SIG-M5 (cell line): ENCODE results near the gene ARHGEF5.
"Not testable (repeated sequence)": the region's sequence is repeated elsewhere in the genome, so short reads cannot be mapped to it uniquely, and the experiment has no call there.

ENCODE experiments used
- DNase-seq: peaks from one replicate; lab custom pipeline; 2025; lab: John Stamatoyannopoulos, UW

ARHGEF5 gene

GRCh38 chr7:144384071-144384470 is 28.9 kb downstream of the ARHGEF5 start:
- DNase-seq = no peak

- no peak for DNase-seq
These were observed 29.5 kb downstream of the ARHGEF5 start for GRCh38 chr7:144384555-144385245.

- DNase-seq = no peak
These were observed 31.5 kb downstream of the ARHGEF5 start for GRCh38 chr7:144386741-144387140.

GRCh38 chr7:144388950-144389349 is 33.7 kb downstream of the ARHGEF5 start:
- no peak for DNase-seq

GRCh38 chr7:144390481-144390880 is 35.3 kb downstream of the ARHGEF5 start:
- DNase-seq = no peak

- DNase-seq = no peak
These were observed 35.8 kb downstream of the ARHGEF5 start for GRCh38 chr7:144391014-144391413.

DNA sequence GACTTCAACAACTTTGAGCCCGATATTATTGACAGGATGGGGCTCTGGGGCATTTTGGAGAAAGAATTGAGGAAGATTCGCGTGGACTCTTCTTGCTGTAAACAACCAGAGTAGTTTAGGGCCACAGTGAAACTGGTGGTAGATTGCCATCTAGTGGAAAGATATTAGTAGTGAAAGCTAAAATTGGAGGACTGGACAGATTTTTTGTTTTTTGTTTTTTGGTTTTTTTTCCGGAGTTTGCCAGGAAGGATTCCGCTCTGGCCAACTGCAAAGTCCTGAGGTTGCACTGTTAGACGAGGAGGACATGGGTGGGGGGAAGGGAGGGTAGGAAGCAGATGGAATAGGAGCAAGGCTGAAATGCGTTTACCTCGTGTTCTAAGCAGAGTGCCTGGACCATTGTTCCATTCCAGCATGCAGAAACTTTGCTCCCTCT is 36.6 kb downstream of the ARHGEF5 start:
- DNase-seq = no peak

GRCh38 chr7:144397086-144397485 is 41.9 kb downstream of the ARHGEF5 start:
- no peak for DNase-seq

GRCh38 chr7:144398291-144398690 is 43.1 kb downstream of the ARHGEF5 start:
- no peak for DNase-seq

DNA sequence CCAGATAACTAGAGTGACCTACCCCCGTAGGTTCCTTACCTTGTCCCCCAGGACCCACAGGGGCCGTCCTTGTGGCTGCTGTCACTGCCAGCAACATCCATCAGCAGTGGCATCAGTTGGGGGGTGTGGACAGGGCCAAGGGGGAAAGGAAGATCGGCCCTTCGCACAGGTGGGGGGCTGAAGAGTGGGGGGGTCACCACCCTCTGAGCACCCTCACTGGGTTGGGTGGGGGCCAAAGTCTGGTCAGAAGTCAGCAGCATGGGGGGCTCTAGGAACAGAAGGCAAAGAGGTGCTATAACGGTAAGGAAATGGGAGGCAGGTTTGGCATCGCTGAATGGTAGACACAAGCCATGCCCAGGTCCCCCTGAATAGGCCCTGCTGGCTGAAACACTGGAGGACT is 43.7 kb downstream of the ARHGEF5 start:
- no peak for DNase-seq

DNA sequence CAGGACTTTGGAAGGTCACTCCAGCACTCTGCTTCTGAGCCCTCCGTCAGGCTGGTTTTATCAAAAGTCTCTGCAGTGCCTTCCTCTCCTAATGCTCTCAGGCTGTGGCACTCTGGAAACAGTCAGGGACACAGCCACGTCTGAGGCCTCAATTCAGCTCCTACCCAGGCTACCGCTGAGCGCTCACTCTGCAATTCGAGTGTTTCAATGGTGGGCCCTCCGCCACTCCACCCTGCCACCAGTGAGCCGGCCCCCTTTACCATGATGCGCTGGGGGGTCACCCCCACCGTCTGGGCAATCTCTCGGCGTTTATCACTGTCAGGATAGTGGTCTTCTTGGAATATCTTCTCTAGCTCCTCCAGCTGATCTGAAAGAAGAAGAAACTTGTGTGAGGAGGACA is 44.7 kb downstream of the ARHGEF5 start:
- no peak for DNase-seq

DNA sequence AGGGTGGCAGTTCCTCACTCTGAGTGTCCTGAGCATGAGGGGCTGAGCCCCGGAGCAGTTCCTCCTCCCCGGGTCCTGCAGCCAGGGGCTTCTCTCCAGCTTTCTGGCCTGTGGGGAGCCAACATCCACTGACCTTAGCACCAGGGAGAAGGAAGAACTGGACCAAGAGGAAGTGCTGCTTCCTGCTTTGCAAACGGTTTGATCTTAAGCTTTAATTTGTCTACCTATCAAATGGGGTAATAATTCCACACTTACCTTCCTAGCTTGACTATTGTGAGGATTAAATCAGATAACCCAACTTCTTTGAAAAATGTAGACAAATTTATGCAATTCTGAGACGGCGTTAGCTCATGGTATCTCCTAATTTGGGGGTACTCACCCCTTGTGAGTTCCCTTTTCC is 46.3 kb downstream of the ARHGEF5 start:
- DNase-seq = no peak

DNA sequence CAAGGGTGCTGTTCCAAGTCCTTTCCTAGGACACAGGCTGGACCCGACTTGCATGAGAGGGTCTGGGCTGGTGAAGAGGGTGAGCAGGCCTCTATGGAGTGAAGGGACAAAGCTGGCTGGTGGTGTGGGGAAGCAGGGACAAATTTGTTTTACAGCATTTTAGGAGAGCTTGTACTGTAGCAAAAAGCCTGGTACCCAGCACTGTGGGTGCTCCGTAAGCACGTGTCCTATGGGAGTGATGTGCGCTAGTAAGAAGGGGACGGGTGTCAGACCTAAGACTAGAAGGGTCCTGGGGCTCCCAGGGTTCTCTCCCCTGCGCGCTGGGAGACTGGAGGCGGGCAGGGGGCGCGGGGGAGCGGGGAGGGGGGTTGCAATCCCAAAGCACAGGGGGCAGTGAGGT is 47.9 kb downstream of the ARHGEF5 start:
- no peak for DNase-seq

GRCh38 chr7:144403649-144404061 is 48.5 kb downstream of the ARHGEF5 start, which contains the start of gene NOBOX:
TSS of gene NOBOX (minus strand) at chr7:144403693.
- no peak for DNase-seq

DNA sequence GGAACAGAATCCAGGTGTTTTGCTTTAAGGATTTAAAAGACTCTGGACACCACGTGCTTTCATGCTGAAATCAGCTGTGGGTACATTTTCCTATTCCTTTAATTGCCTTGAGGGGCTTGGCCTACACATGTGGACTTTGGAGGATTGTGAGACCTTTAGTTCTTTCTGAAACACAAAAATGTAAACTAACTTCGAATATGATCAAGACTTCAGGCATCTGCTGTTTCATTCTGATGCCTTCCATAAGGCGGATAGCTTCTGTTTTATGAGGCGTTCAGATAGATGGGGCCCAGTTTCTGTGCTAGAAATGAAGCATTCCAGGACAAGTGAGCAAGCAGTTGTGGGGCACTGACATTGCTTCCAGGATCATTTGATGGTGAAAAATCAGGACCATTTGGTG is 49.7 kb downstream of the ARHGEF5 start:
- no peak for DNase-seq

DNA sequence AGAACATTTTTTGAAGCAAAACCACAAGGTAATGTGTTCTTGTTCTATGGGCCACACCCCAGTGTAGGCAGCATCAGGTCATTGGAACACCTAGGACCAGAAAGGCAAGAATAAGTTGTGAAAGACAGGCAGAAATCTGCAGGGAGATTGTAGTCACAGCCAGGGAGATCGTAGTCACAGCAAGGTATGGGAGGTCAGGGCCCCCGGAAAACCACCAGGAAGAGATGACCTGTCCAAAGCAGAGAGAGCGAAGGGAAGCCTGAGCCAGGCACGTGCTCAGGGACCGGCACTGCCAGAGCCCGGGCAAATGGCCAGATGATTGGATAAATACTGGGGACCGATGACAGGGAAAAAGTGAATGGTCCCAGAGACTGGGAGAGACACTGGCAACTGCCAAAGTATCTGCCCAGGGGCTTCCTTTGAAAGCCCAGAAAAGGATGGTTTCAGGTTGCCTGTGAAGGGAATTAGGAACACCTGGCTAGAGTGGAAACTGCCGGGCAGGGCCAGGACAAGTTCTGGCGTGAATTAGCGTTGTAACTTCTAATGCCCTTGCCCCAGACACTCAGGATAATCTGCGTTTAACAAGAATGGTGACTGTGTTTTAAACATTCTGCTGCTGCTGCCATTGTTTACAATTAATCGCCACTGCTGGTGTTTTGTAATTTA is 52.2 kb downstream of the ARHGEF5 start:
- DNase-seq = no peak

DNA sequence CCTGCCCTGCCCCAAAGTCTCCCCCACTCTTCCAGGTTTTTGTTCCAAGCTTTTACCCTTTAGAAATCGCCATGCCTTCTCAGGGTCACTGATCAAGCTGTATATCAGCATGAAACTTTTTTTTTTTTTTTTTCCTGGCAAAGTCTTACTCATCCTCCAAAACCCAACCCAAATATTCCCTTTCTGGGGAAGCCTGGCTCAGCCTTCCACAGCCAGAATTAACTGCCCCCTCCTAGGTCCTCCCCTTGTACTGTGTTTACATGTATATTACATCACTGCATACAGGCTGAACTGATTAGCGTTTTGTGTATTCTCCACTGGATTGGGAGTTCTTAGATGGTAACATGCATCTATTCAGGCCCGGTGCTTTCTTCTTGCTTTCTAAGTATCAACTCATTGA is 52.9 kb downstream of the ARHGEF5 start:
- no peak for DNase-seq

DNA sequence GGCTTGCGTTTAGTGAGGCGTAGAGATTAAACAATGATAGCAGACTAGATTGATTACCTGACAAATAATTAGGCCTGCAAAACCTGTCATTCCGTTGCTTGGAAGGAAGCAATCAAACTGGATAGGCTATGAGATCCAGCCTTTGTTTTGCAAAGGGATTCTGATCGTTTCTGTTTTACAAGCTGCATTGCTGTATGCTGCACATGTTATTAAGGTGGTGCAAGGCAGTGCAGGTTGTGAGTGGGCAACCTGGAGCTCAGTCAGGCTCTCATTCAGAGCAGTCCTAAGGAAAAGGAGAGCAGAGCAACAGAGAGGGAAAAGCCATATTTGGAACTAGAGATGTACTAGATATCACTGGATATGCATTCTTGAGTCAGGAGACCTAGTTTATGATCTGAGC is 55.2 kb downstream of the ARHGEF5 start:
- no peak for DNase-seq

- no peak for DNase-seq
These were observed 59.6 kb downstream of the ARHGEF5 start for GRCh38 chr7:144414815-144415214.

GRCh38 chr7:144415858-144416257 is 60.7 kb downstream of the ARHGEF5 start:
- DNase-seq = no peak

GRCh38 chr7:144416341-144416740 is 61.1 kb downstream of the ARHGEF5 start:
- no peak for DNase-seq

DNA sequence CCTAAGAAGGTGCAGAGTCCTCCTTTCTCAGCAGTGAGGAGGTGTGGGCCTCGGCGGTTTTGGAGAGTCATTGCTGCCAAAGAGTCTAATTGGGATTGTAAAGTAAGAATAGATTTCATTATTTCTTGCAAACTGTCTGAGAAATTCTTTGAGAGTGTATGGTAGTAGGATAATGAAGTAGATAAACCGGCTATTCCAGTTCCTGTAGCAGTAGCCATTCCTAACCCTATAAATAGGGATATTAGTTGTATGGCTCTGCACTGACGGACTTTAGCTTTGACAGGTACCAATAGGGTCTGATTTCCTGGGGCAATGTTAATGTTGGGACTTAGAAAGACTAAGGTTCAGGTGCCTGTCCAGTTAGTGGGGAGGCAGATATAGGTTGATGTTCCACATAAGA is 63.7 kb downstream of the ARHGEF5 start:
- DNase-seq = not testable (repeated sequence)

- DNase-seq = not testable (repeated sequence)
These were observed 72.3 kb downstream of the ARHGEF5 start for GRCh38 chr7:144427539-144427938.

DNA sequence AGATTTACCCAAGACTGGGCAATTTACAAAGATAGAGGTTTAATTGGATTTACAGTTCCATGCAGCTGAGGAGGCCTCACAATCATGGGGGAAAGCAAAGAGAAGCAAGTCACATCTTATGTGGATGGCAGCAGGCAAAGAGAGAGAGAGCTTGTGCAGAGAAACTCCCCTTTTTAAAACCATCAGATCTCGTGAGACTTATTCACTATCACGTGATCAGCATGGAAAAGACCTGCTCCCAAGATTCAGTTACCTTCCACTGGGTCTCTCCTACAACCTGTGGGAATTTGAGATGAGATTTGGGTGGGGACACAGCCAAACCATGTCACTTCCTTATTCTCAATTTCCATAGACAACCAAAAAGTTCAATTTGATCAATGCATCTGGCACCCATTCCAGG is 73.2 kb downstream of the ARHGEF5 start:
- no peak for DNase-seq
